H9 (cell line): ENCODE results near the gene PLCB1. TPM values are rescaled to one million over a fixed set of nuclear protein-coding genes. Genes with fewer than 3 reads are reported as not detected.

Experiments
- DNase-seq: peaks from one replicate; pipeline ENCODE4 v3.0.0-alpha.2; 2017
- H2AFZ ChIP-seq: one replicate; pipeline ENCODE4 v1.6.1; 2013; ENCODE audit warnings: mild to moderate bottlenecking, low read length, control low read depth, moderate library complexity
- H2AK5ac ChIP-seq: 2 replicates; pipeline ENCODE4 v1.6.1; 2013; ENCODE audit warnings: low read length, control low read depth, mixed read lengths; ENCODE audit not compliant: insufficient read length
- H2BK120ac ChIP-seq: one replicate; pipeline ENCODE4 v1.6.1; 2013; ENCODE audit warnings: low read depth, mild to moderate bottlenecking, low read length, control low read depth, inconsistent platforms; ENCODE audit not compliant: poor library complexity, severe bottlenecking
- H2BK12ac ChIP-seq: 2 replicates; pipeline ENCODE4 v1.6.1; 2013; ENCODE audit warnings: low read length, control low read depth, mixed read lengths, low read depth; ENCODE audit not compliant: insufficient read length
- H2BK15ac ChIP-seq: 2 replicates; pipeline ENCODE4 v1.6.1; 2013; ENCODE audit warnings: low read depth, low read length, control low read depth
- H2BK20ac ChIP-seq: one replicate; pipeline ENCODE4 v1.6.1; 2013; ENCODE audit warnings: low read depth, mild to moderate bottlenecking, low read length, control low read depth, inconsistent platforms; ENCODE audit not compliant: poor library complexity, severe bottlenecking
- H2BK5ac ChIP-seq: 2 replicates; pipeline ENCODE4 v1.6.1; 2013; ENCODE audit warnings: low read length, control low read depth, mixed read lengths; ENCODE audit not compliant: insufficient read length
- H3K14ac ChIP-seq: 2 replicates; pipeline ENCODE4 v1.6.1; 2013; ENCODE audit warnings: low read length, control low read depth; ENCODE audit not compliant: insufficient read depth
- H3K18ac ChIP-seq: 2 replicates; pipeline ENCODE4 v1.6.1; 2013; ENCODE audit warnings: low read depth, mild to moderate bottlenecking, mixed read lengths, low read length, control low read depth; ENCODE audit not compliant: insufficient read length
- H3K23ac ChIP-seq: 2 replicates; pipeline ENCODE4 v1.6.1; 2013; ENCODE audit warnings: low read length, control low read depth, mixed read lengths, low read depth; ENCODE audit not compliant: insufficient read length
- H3K23me2 ChIP-seq: 2 replicates; pipeline ENCODE4 v1.6.1; 2013; ENCODE audit warnings: low read depth, mild to moderate bottlenecking, mixed read lengths, low read length, control low read depth; ENCODE audit not compliant: insufficient read length, poor library complexity, severe bottlenecking
- H3K27ac ChIP-seq: 2 replicates; pipeline ENCODE4 v1.5.1; 2013; ENCODE audit warnings: low read length, control low read depth, mixed read lengths, low read depth; ENCODE audit not compliant: insufficient read length
- H3K27me3 ChIP-seq: 2 replicates; pipeline ENCODE4 v1.6.1; 2013; ENCODE audit warnings: low read length, control low read depth, inconsistent platforms; ENCODE audit not compliant: insufficient read depth
- H3K4ac ChIP-seq: 2 replicates; pipeline ENCODE4 v1.6.1; 2013; ENCODE audit warnings: low read depth, mild to moderate bottlenecking, control low read depth, inconsistent platforms, low read length, moderate library complexity
- H3K4me1 ChIP-seq: 2 replicates; pipeline ENCODE4 v1.6.1; 2013; ENCODE audit warnings: low read length, control low read depth, inconsistent platforms; ENCODE audit not compliant: insufficient read depth
- H3K4me2 ChIP-seq: 2 replicates; pipeline ENCODE4 v1.6.1; 2013; ENCODE audit warnings: low read length, control low read depth, mixed read lengths; ENCODE audit not compliant: insufficient read length, insufficient read depth
- H3K56ac ChIP-seq: 2 replicates; pipeline ENCODE4 v1.6.1; 2013; ENCODE audit warnings: low read depth, mild to moderate bottlenecking, mixed read lengths, low read length, control low read depth; ENCODE audit not compliant: insufficient read length
- H3K79me1 ChIP-seq: 2 replicates; pipeline ENCODE4 v1.6.1; 2013; ENCODE audit warnings: low read depth, mild to moderate bottlenecking, moderate library complexity, low read length, control low read depth, inconsistent platforms; ENCODE audit not compliant: insufficient read depth, poor library complexity, severe bottlenecking
- H3K79me2 ChIP-seq: 2 replicates; pipeline ENCODE4 v1.6.1; 2013; ENCODE audit warnings: low read length, control low read depth, inconsistent platforms; ENCODE audit not compliant: insufficient read depth
- H3K9ac ChIP-seq: 2 replicates; pipeline ENCODE4 v1.6.1; 2013; ENCODE audit warnings: low read length, control low read depth, mixed read lengths; ENCODE audit not compliant: insufficient read length; ENCODE audit errors: extremely low read depth
- H3K9me3 ChIP-seq: one replicate; pipeline ENCODE4 v1.6.1; 2013; ENCODE audit warnings: low read depth, low read length, inconsistent platforms; ENCODE audit not compliant: control insufficient read depth
- H3T11ph ChIP-seq: one replicate; pipeline ENCODE4 v1.6.1; 2013; ENCODE audit warnings: mild to moderate bottlenecking, low read length, control low read depth, inconsistent platforms
- H4K20me1 ChIP-seq: one replicate; pipeline ENCODE4 v1.6.1; 2013; ENCODE audit not compliant: control insufficient read depth, insufficient read length, insufficient read depth
- H4K5ac ChIP-seq: 2 replicates; pipeline ENCODE4 v1.6.1; 2013; ENCODE audit warnings: low read depth, mild to moderate bottlenecking, mixed read lengths, low read length, control low read depth; ENCODE audit not compliant: insufficient read length
- H4K8ac ChIP-seq: replicated peaks from 2 replicates; pipeline ENCODE4 v1.6.1; 2013; ENCODE audit warnings: low read length, control low read depth, mixed read lengths, low read depth; ENCODE audit not compliant: insufficient read length
- H4K91ac ChIP-seq: 2 replicates; pipeline ENCODE4 v1.6.1; 2013; ENCODE audit warnings: low read depth, mild to moderate bottlenecking, moderate library complexity, mixed read lengths, low read length, control low read depth; ENCODE audit not compliant: insufficient read length
- H3K27ac Mint-ChIP-seq, 3 experiments: 2 replicates in 2 of 3; 3 replicates in 1 of 3; pipeline ENCODE4 v1.8.0; 2020 to 2021; ENCODE audit warnings: mixed read lengths in 3 of 3, mild to moderate bottlenecking in 1 of 3, moderate library complexity in 1 of 3
- H3K27me3 Mint-ChIP-seq: 2 replicates; pipeline ENCODE4 v1.8.0; 2021; ENCODE audit warnings: low read depth, mild to moderate bottlenecking, moderate library complexity, mixed read lengths
- H3K36me3 Mint-ChIP-seq, 3 experiments: 2 replicates in 2 of 3; 3 replicates in 1 of 3; pipeline ENCODE4 v1.8.0; 2020 to 2021; ENCODE audit warnings: low read depth in 3 of 3, mixed read lengths in 3 of 3; ENCODE audit not compliant: insufficient read depth in 1 of 3
- H3K4me1 Mint-ChIP-seq, 2 experiments: 2 replicates each; pipeline ENCODE4 v1.8.0; 2020; ENCODE audit warnings: mixed read lengths in 2 of 2
- H3K4me3 Mint-ChIP-seq, 2 experiments: 2 replicates in 1 of 2; 3 replicates in 1 of 2; pipeline ENCODE4 v1.8.0; 2020 to 2021; ENCODE audit warnings: mild to moderate bottlenecking in 2 of 2, mixed read lengths in 2 of 2, moderate library complexity in 1 of 2
- H3K9me3 Mint-ChIP-seq, 2 experiments: 2 replicates in 1 of 2; 3 replicates in 1 of 2; pipeline ENCODE4 v1.8.0; 2020; ENCODE audit warnings: mild to moderate bottlenecking in 2 of 2, mixed read lengths in 2 of 2, moderate library complexity in 1 of 2
- WGBS: extraction: QIAGEN DNeasy Blood & Tissue Kit; methylation state at CpG from one replicate; pipeline ENCODE4 v1.1.7; 2013; ENCODE audit warnings: missing lambda C conversion rate, low lambda C conversion rate, mixed read lengths; ENCODE audit not compliant: insufficient read length; ENCODE audit errors: extremely low coverage; 5-methylcytosine and 5-hydroxymethylcytosine counted together
- total RNA-seq: library from RNA; stranded (reverse); gene quantifications from 2 replicates; pipeline ENCODE4 v1.2.1, GENCODE V29; 2021
- TF ChIP-seq, protein P1 (sequence below): fragments of 200-600 bp; sonication (generic); conservative IDR thresholded peaks from 3 replicates; pipeline ENCODE4 v1.8.0; 2021; ENCODE audit warnings: antibody characterized with exemption, mild to moderate bottlenecking

PLCB1 gene
- total RNA-seq, 1 experiment from 2014 or later = 11.5 TPM

DNA sequence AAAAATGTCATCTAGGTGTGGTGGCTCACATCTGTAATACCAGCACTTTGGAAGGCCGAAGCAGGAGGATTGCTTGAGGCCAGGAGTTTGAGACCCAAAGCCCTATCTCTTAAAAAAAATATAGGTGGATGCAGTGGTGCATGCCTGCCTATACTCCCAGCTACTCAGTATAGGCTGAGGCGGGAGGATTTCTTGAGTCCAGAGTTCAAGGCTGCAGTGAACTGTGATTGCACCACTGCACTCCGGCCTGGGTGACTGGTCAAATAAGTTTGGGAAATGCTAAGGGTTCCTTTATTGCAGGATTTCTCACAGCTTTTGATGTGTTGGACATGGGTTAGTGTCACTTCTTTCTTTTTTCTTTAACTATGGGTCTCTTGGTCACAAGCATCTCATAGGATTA lies 261.3 kb downstream of the PLCB1 start:
- H3K27ac ChIP-seq = no peak overlapping the region
- Mint-ChIP-seq H3K4me1 (no peaks in the 10 kb centered on the region), H3K27me3 (no peaks in the 10 kb centered on the region), H3K9me3 (no peaks in the 10 kb centered on the region), H3K27ac (no peak overlapping the region), H3K4me3 (no peak overlapping the region), H3K36me3 (no peaks in the 10 kb centered on the region)
- no peak overlapping the region for H4K8ac ChIP-seq
- no peak overlapping the region for H2AK5ac ChIP-seq
- no peak overlapping the region for H3K4ac ChIP-seq
- no peaks in the 10 kb centered on the region for H3K79me2 ChIP-seq
- TF ChIP-seq, protein P1, sequence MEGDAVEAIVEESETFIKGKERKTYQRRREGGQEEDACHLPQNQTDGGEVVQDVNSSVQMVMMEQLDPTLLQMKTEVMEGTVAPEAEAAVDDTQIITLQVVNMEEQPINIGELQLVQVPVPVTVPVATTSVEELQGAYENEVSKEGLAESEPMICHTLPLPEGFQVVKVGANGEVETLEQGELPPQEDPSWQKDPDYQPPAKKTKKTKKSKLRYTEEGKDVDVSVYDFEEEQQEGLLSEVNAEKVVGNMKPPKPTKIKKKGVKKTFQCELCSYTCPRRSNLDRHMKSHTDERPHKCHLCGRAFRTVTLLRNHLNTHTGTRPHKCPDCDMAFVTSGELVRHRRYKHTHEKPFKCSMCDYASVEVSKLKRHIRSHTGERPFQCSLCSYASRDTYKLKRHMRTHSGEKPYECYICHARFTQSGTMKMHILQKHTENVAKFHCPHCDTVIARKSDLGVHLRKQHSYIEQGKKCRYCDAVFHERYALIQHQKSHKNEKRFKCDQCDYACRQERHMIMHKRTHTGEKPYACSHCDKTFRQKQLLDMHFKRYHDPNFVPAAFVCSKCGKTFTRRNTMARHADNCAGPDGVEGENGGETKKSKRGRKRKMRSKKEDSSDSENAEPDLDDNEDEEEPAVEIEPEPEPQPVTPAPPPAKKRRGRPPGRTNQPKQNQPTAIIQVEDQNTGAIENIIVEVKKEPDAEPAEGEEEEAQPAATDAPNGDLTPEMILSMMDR = no peak
- no peak overlapping the region for H2BK20ac ChIP-seq
- no peaks in the 10 kb centered on the region for H3K27me3 ChIP-seq
- no peak overlapping the region for H2BK12ac ChIP-seq
- no peak overlapping the region for H2BK120ac ChIP-seq
- no peak overlapping the region for H2BK5ac ChIP-seq
- DNase-seq = no peak
- no CpG with 5 or more reads among the region's 3 CpGs for WGBS
- no peak overlapping the region for H2AFZ ChIP-seq
- H3K79me1 ChIP-seq = no peaks in the 10 kb centered on the region
- no peak overlapping the region for H3K56ac ChIP-seq
- no peak overlapping the region for H4K5ac ChIP-seq
- no peak overlapping the region for H2BK15ac ChIP-seq
- H3K4me1 ChIP-seq = no peaks in the 10 kb centered on the region
- H3K14ac ChIP-seq = no peak overlapping the region
- H3K9ac ChIP-seq = no peak overlapping the region
- no peak overlapping the region for H4K91ac ChIP-seq
- H3K18ac ChIP-seq = no peak overlapping the region
- H3T11ph ChIP-seq = no peak overlapping the region
- no peaks in the 10 kb centered on the region for H4K20me1 ChIP-seq
- H3K23ac ChIP-seq = no peak overlapping the region
- H3K4me2 ChIP-seq = no peak overlapping the region
- H3K9me3 ChIP-seq = no peaks in the 10 kb centered on the region
- no peaks in the 10 kb centered on the region for H3K23me2 ChIP-seq
